H1 (cell line): ENCODE measurements around the gene ADAMTSL2. TPM values are rescaled to one million over a fixed set of nuclear protein-coding genes. Genes with fewer than 3 reads are reported as not detected.

Experiments used
- CTCF ChIA-PET: fragments of 300-600 bp; sonication (Branson Sonifier 250); formaldehyde crosslinking; loops from one replicate; lab custom pipeline; 2021; ENCODE audit not compliant: partially characterized antibody; lab: Charles Lee
- POLR2A ChIA-PET: fragments of 300-600 bp; sonication (Branson Sonifier 250); formaldehyde crosslinking; loops from one replicate; lab custom pipeline; 2021; ENCODE audit warnings: inconsistent platforms; ENCODE audit not compliant: partially characterized antibody; lab: Charles Lee
- DNase-seq, 2 experiments: peaks; one replicate each; pipeline versions ENCODE4 v3.0.0 to v3.0.0-alpha.2; 2010 to 2022; ENCODE audit warnings: low spot score in 2 of 2, low read depth in 1 of 2, mixed read lengths in 1 of 2
- FAIRE-seq: peaks from 2 replicates; lab custom pipeline; 2011; peaks lifted over from hg19 to GRCh38; lab: Jason Lieb, UNC
- H2AFZ ChIP-seq: 2 replicates; pipeline ENCODE4 v1.8.1; 2012; ENCODE audit warnings: low read length, inconsistent platforms
- H2AK5ac ChIP-seq: 2 replicates; pipeline ENCODE4 v1.6.1; 2013; ENCODE audit warnings: low read depth, low read length
- H2BK120ac ChIP-seq: replicated peaks from 2 replicates; pipeline ENCODE3; 2013; ENCODE audit warnings: low read depth, low read length, inconsistent platforms
- H2BK12ac ChIP-seq: 2 replicates; pipeline ENCODE4 v1.6.1; 2013; ENCODE audit warnings: low read depth, low read length
- H2BK15ac ChIP-seq: 2 replicates; pipeline ENCODE4 v1.6.1; 2013; ENCODE audit warnings: low read length
- H2BK20ac ChIP-seq: 2 replicates; pipeline ENCODE4 v1.6.1; 2013; ENCODE audit warnings: low read length
- H2BK5ac ChIP-seq: 2 replicates; pipeline ENCODE4 v1.6.1; 2013; ENCODE audit warnings: low read depth, low read length
- H3K14ac ChIP-seq: 2 replicates; pipeline ENCODE4 v1.6.1; 2013; ENCODE audit warnings: inconsistent platforms; ENCODE audit not compliant: insufficient read length
- H3K18ac ChIP-seq: 2 replicates; pipeline ENCODE4 v1.6.1; 2013; ENCODE audit warnings: low read length; ENCODE audit errors: extremely low read depth
- H3K23ac ChIP-seq: 2 replicates; pipeline ENCODE4 v1.6.1; 2013; ENCODE audit warnings: inconsistent platforms; ENCODE audit not compliant: insufficient read length
- H3K23me2 ChIP-seq: 2 replicates; pipeline ENCODE4 v1.6.1; 2013; ENCODE audit warnings: low read depth, low read length
- H3K27ac ChIP-seq: 2 replicates; pipeline ENCODE4 v1.6.1; 2011; ENCODE audit warnings: low read depth, low read length, inconsistent platforms
- H3K27me3 ChIP-seq, 4 experiments: replicated peaks in 1 of 4; 1 replicate in 1 of 4; 2 replicates in 3 of 4; pipeline versions ENCODE4 v1.6.1 to v1.8.1; 2011 to 2013; ENCODE audit warnings: low read length in 3 of 4, mild to moderate bottlenecking in 3 of 4, inconsistent platforms in 2 of 4, mixed read lengths in 2 of 4, moderate library complexity in 1 of 4; ENCODE audit not compliant: control insufficient read depth in 3 of 4, insufficient read depth in 3 of 4; ENCODE audit errors: extremely low read depth in 1 of 4
- H3K36me3 ChIP-seq, 4 experiments: 2 replicates each; pipeline versions ENCODE4 v1.6.1 to v1.8.1; 2011 to 2013; ENCODE audit warnings: mild to moderate bottlenecking in 4 of 4, low read length in 3 of 4, moderate library complexity in 2 of 4, control low read depth in 1 of 4, inconsistent platforms in 1 of 4; ENCODE audit not compliant: insufficient read depth in 4 of 4, control insufficient read depth in 2 of 4
- H3K4ac ChIP-seq: replicated peaks from 2 replicates; pipeline ENCODE3; 2013; ENCODE audit warnings: low read length, low read depth, mixed read lengths, inconsistent platforms; ENCODE audit not compliant: insufficient read length
- H3K4me1 ChIP-seq, 4 experiments: replicated peaks in 1 of 4; 1 replicate in 1 of 4; 2 replicates in 3 of 4; pipeline versions ENCODE4 v1.6.1 to v1.8.1; 2011 to 2013; ENCODE audit warnings: low read length in 3 of 4, inconsistent platforms in 2 of 4, mixed read lengths in 1 of 4; ENCODE audit not compliant: insufficient read depth in 4 of 4, control insufficient read depth in 3 of 4
- H3K4me2 ChIP-seq, 2 experiments: 2 replicates each; pipeline versions ENCODE4 v1.6.1 to v1.8.1; 2011 to 2013; ENCODE audit warnings: low read depth in 2 of 2, low read length in 2 of 2, control low read depth in 1 of 2, inconsistent platforms in 1 of 2, mild to moderate bottlenecking in 1 of 2; ENCODE audit not compliant: insufficient read depth in 1 of 2
- H3K4me3 ChIP-seq, 4 experiments: fragments of 200-600, 300-600 bp in 1 of 4; sonication (generic), shearing (Covaris generic), sonication (Bioruptor Twin) in 1 of 4; 2 replicates each; pipeline versions ENCODE4 v1.5.1 to v1.8.1; 2011 to 2016; ENCODE audit warnings: low read length in 4 of 4, low read depth in 3 of 4, control low read depth in 2 of 4, inconsistent platforms in 2 of 4, mild to moderate bottlenecking in 2 of 4, mixed read lengths in 1 of 4, moderate library complexity in 1 of 4; ENCODE audit not compliant: insufficient read depth in 2 of 4; ENCODE audit errors: extremely low read depth in 1 of 4
- H3K56ac ChIP-seq: replicated peaks from 2 replicates; pipeline ENCODE3; 2013; ENCODE audit warnings: low read depth, mild to moderate bottlenecking, mixed read lengths, low read length, inconsistent platforms; ENCODE audit not compliant: insufficient read length
- H3K79me1 ChIP-seq: 2 replicates; pipeline ENCODE4 v1.6.1; 2013; ENCODE audit warnings: low read depth, low read length, control low read depth
- H3K79me2 ChIP-seq, 2 experiments: 2 replicates each; pipeline versions ENCODE4 v1.6.1 to v1.8.1; 2012 to 2013; ENCODE audit warnings: low read length in 2 of 2, mild to moderate bottlenecking in 2 of 2, inconsistent platforms in 1 of 2; ENCODE audit not compliant: insufficient read depth in 2 of 2, control insufficient read depth in 1 of 2
- H3K9ac ChIP-seq, 4 experiments: replicated peaks in 1 of 4; 1 replicate in 1 of 4; 2 replicates in 3 of 4; pipeline versions ENCODE4 v1.6.1 to v1.8.1; 2011 to 2013; ENCODE audit warnings: low read depth in 3 of 4, low read length in 3 of 4, control low read depth in 2 of 4, mild to moderate bottlenecking in 2 of 4, moderate library complexity in 2 of 4, inconsistent platforms in 1 of 4; ENCODE audit errors: extremely low read depth in 1 of 4
- H3K9me3 ChIP-seq, 2 experiments: 2 replicates each; pipeline versions ENCODE4 v1.6.1 to v1.8.1; 2012 to 2013; ENCODE audit warnings: mild to moderate bottlenecking in 2 of 2, moderate library complexity in 2 of 2, control low read depth in 1 of 2, inconsistent platforms in 1 of 2, low read depth in 1 of 2, low read length in 1 of 2, mixed read lengths in 1 of 2; ENCODE audit not compliant: insufficient read depth in 2 of 2
- H4K20me1 ChIP-seq, 2 experiments: replicated peaks in 1 of 2; 2 replicates each; pipeline versions ENCODE3 to v1.8.1; 2011 to 2013; ENCODE audit warnings: inconsistent platforms in 2 of 2, low read length in 2 of 2, mild to moderate bottlenecking in 1 of 2; ENCODE audit not compliant: insufficient read depth in 2 of 2, control insufficient read depth in 1 of 2
- H4K5ac ChIP-seq: 2 replicates; pipeline ENCODE4 v1.6.1; 2013; ENCODE audit warnings: low read length, low read depth, mixed read lengths, inconsistent platforms; ENCODE audit not compliant: insufficient read length
- H4K8ac ChIP-seq: 2 replicates; pipeline ENCODE4 v1.8.0; 2013; ENCODE audit warnings: mild to moderate bottlenecking, moderate library complexity, low read length, inconsistent platforms; ENCODE audit not compliant: insufficient read depth; ENCODE audit errors: extremely low read depth
- H4K91ac ChIP-seq: replicated peaks from 2 replicates; pipeline ENCODE3; 2013; ENCODE audit warnings: low read length, mixed read lengths, inconsistent platforms; ENCODE audit not compliant: insufficient read length
- BACH1 ChIP-seq: IDR thresholded peaks from 2 replicates; pipeline ENCODE4 v1.6.1; 2012; ENCODE audit warnings: low read length, improper control_type of control experiment
- CBX5 ChIP-seq: fragments of 300-800, 300-1000 bp; sonication (generic); IDR thresholded peaks from 2 replicates; pipeline ENCODE4 v1.7.1; 2016; ENCODE audit warnings: antibody characterized with exemption, low read length, low read depth
- E2F6 ChIP-seq: IDR thresholded peaks from 2 replicates; pipeline ENCODE4 v1.6.1; 2012; ENCODE audit warnings: inconsistent platforms
- EZH2 ChIP-seq: fragments of 200-600 bp; sonication (generic); IDR thresholded peaks from 2 replicates; pipeline ENCODE4 v1.7.1; 2012; ENCODE audit warnings: low read depth, mild to moderate bottlenecking, moderate library complexity, low read length, inconsistent platforms; ENCODE audit not compliant: severe bottlenecking
- FOSL1 ChIP-seq: IDR thresholded peaks from 2 replicates; pipeline ENCODE4 v1.6.1; 2011; ENCODE audit warnings: mild to moderate bottlenecking, low read depth, low read length, moderate library complexity; ENCODE audit not compliant: insufficient read depth
- GABPA ChIP-seq: IDR thresholded peaks from 2 replicates; pipeline ENCODE4 v1.6.1; 2011; ENCODE audit warnings: mild to moderate bottlenecking, low read length, moderate library complexity, borderline replicate concordance; ENCODE audit not compliant: insufficient read depth
- KDM4A ChIP-seq: IDR thresholded peaks from one replicate; pipeline ENCODE4 v1.7.1; 2012; ENCODE audit warnings: low read depth, mild to moderate bottlenecking, moderate library complexity, low read length, inconsistent platforms; ENCODE audit not compliant: severe bottlenecking
- NANOG ChIP-seq: IDR thresholded peaks from 2 replicates; pipeline ENCODE4 v1.6.1; 2011; ENCODE audit warnings: low read length, low read depth, mild to moderate bottlenecking, inconsistent platforms; ENCODE audit not compliant: insufficient read depth, poor library complexity, severe bottlenecking
- NRF1 ChIP-seq: IDR thresholded peaks from 2 replicates; pipeline ENCODE4 v1.6.1; 2011; ENCODE audit warnings: mild to moderate bottlenecking, low read depth, low read length, improper control_type of control experiment
- POLR2AphosphoS5 ChIP-seq: IDR thresholded peaks from 2 replicates; pipeline ENCODE4 v1.6.1; 2011; ENCODE audit warnings: low read depth, low read length
- SAP30 ChIP-seq: fragments of 300-600 bp; sonication (generic); IDR thresholded peaks from 2 replicates; pipeline ENCODE4 v1.7.1; 2012; ENCODE audit warnings: low read length, moderate library complexity, mild to moderate bottlenecking, inconsistent platforms; ENCODE audit not compliant: insufficient read depth, insufficient replicate concordance
- SUZ12 ChIP-seq: fragments of 200-600 bp; sonication (generic); IDR thresholded peaks from 2 replicates; pipeline ENCODE4 v1.6.1; 2012; ENCODE audit warnings: mild to moderate bottlenecking, inconsistent platforms, low read length, moderate library complexity, mixed read lengths
- TAF1 ChIP-seq: IDR thresholded peaks from 2 replicates; pipeline ENCODE4 v1.6.1; 2011; ENCODE audit warnings: mild to moderate bottlenecking, low read depth, low read length
- WGBS, 2 experiments: shearing (Covaris generic) in 1 of 2; methylation state at CpG; one replicate each; pipeline versions ENCODE4 v1.1.6 to v1.1.7; 2013 to 2015; ENCODE audit warnings: low lambda C conversion rate in 2 of 2, mixed read lengths in 2 of 2, inconsistent platforms in 1 of 2, low coverage in 1 of 2, missing lambda C conversion rate in 1 of 2; ENCODE audit not compliant: insufficient replicate concordance in 2 of 2, insufficient coverage in 1 of 2, insufficient read length in 1 of 2; ENCODE audit errors: extremely low coverage in 1 of 2, missing lambda C conversion rate in 1 of 2; 5-methylcytosine and 5-hydroxymethylcytosine counted together
- polyA plus RNA-seq, 7 experiments: library from polyadenylated mRNA; depleted of rRNA in 3 of 7; stranded (reverse) in 5 of 7; unstranded in 2 of 7; fragments of >200 nt in 5 of 7; fragments of 200-250 nt in 2 of 7; gene quantifications; 1 replicate in 5 of 7; 2 replicates in 1 of 7; 4 replicates in 1 of 7; pipeline versions ENCODE4 v1.2.1 to v1.2.3, GENCODE V29; 2011 to 2013; ENCODE audit warnings: missing spikeins in 2 of 7, mixed read lengths in 2 of 7
- total RNA-seq: library from RNA; stranded (reverse); fragmentation: NEBNext Ultra II Directional; extraction: Animal tissue kit (Norgen Biotek cat#: 25700); gene quantifications from 2 replicates; pipeline ENCODE4 v1.2.1, GENCODE V29; 2021

The ADAMTSL2 gene
- total and polyA plus RNA-seq, 2 of the 8 experiments (the other 6 are each of a cell fraction or from before 2014, with no cell fraction given), result 0.74 to 0.76 TPM

DNA sequence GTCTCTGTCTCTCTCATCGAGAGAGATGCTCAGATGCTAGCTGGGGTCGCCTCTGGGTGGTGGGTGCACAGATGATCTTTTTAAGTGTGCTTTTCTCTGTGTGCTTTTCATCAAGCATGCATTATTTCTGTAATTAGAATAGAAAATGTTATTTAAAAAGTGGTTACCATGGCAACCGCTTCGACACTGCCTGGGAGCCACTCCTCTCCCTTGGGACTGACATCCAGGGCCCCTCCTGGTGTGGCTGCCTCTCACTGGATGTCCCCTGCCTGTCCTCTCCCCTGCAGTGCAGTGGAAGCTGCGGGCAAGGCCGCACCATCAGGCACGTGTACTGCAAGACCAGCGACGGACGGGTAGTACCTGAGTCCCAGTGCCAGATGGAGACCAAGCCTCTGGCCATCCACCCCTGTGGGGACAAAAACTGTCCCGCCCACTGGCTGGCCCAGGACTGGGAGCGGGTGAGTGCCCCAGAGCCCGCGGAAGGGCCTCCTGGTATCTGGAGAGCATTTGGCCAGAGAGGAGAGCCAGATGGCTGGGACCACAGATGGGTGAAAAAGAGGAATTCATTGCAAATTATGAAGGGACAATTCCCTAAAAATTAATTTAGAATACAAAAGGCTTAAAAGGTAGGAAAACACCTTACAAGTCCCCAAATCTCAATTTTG, 34.7 kb downstream of the ADAMTSL2 start:
- no peak for FAIRE-seq
- no peak overlapping the region for H3K18ac ChIP-seq

More for the DNA sequence above, 34.7 kb downstream of the ADAMTSL2 start:
- no peak for DNase-seq
- TF ChIP-seq POLR2AphosphoS5 (no peak), KDM4A (no peak), TAF1 (no peak), SAP30 (no peak), FOSL1 (no peak), GABPA (no peak), NANOG (no peak), CBX5 (no peak), NRF1 (no peak), BACH1 (no peak), SUZ12 (no peak), EZH2 (no peak), E2F6 (no peak)
- Histone ChIP-seq H3K27me3 (no peaks in the 10 kb centered on the region), H2AFZ (no peak overlapping the region), H3K9ac (no peak overlapping the region), H4K91ac (no peak overlapping the region), H3K4me2 (no peak overlapping the region), H4K5ac (no peak overlapping the region), H4K20me1 (no peaks in the 10 kb centered on the region), H2AK5ac (no peak overlapping the region), H3K56ac (no peak overlapping the region), H3K23ac (no peak overlapping the region), H2BK15ac (no peak overlapping the region), H3K4me3 (no peak overlapping the region), H3K23me2 (no peaks in the 10 kb centered on the region), H4K8ac (no peak overlapping the region), H3K14ac (no peak overlapping the region), H2BK5ac (no peak overlapping the region), H3K9me3 (no peaks in the 10 kb centered on the region), H2BK120ac (no peak overlapping the region), H3K36me3 (no peaks in the 10 kb centered on the region), H2BK20ac (no peak overlapping the region), H3K27ac (no peak overlapping the region), H3K4me1 (peaks cover 0 to 6% (median 0%) of the 10 kb centered on the region in 4 experiments; a peak in 2 of 7 replicates), H3K4ac (no peak overlapping the region), H3K79me1 (no peaks in the 10 kb centered on the region), H2BK12ac (no peak overlapping the region), H3K79me2 (no peaks in the 10 kb centered on the region)
- ChIA-PET CTCF (no interaction called here), POLR2A (no interaction called here)
- WGBS, 2 experiments, result 85% methylated on average over 13 of the region's 14 CpGs; no CpG with 5 or more reads in 1 of the 2 experiments
